Measurements from ENCODE around the gene GPR63. TPM values are rescaled to one million over a fixed set of nuclear protein-coding genes. Genes with fewer than 3 reads are reported as not detected.

Gene GPR63
- total and polyA plus RNA-seq, 4 experiments from 2014 or later, result 0.10 to 1.9 (median 1.0) TPM

- Histone ChIP-seq H3K27ac (ENCODE audit: low read depth, low read length) (no peak overlapping the region), H3K9me3 (ENCODE audit: control insufficient read depth in 1 of 2, low read length in 2 of 2) (no peaks in the 10 kb centered on the region), H3K27me3 (ENCODE audit: insufficient read depth, low read length) (no peaks in the 10 kb centered on the region), H3K4me1 (ENCODE audit: insufficient read depth, low read length) (no peaks in the 10 kb centered on the region), H3K36me3 (ENCODE audit: insufficient read depth, low read length) (no peaks in the 10 kb centered on the region), H3K4me3 (ENCODE audit: low read length in 2 of 2) (no peak overlapping the region)
- Mint-ChIP-seq H3K4me1 (peaks cover 0 to 7% (median 6%) of the 10 kb centered on the region in 4 donors), H3K27ac (no peak overlapping the region), H3K27me3 (no peaks in the 10 kb centered on the region), H3K4me3 (no peak overlapping the region), H3K9me3 (peaks cover 0 to 2% (median 0%) of the 10 kb centered on the region in 8 donors), H3K36me3 (no peaks in the 10 kb centered on the region)
- intact Hi-C loops (cut with micrococcal nuclease), result no loop called here
- ChIA-PET CTCF (ENCODE audit: partially characterized antibody) (no interaction called here), POLR2A (ENCODE audit: partially characterized antibody) (no interaction called here)
- DNase-seq, result no peak
These were observed 26.1 kb downstream of the GPR63 start for GRCh38 chr6:96811136-96811535.

GRCh38 chr6:96809119-96809518, 28.2 kb downstream of the GPR63 start:
- intact Hi-C loops (cut with micrococcal nuclease), result no loop called here
- Mint-ChIP-seq H3K27ac (peak overlapping the region in 2 of 7 donors; percentile 2 to 9), H3K4me1 (peaks cover 0 to 7% (median 6%) of the 10 kb centered on the region in 4 donors), H3K4me3 (no peak overlapping the region), H3K9me3 (peaks cover 0 to 2% (median 0%) of the 10 kb centered on the region in 8 donors), H3K27me3 (peaks cover 0 to 1% of the 10 kb centered on the region in 2 donors), H3K36me3 (no peaks in the 10 kb centered on the region)
- no peak for DNase-seq
- CTCF ChIA-PET (ENCODE audit: partially characterized antibody), result no interaction called here
- Histone ChIP-seq H3K4me1 (ENCODE audit: insufficient read depth, low read length) (no peaks in the 10 kb centered on the region), H3K27ac (ENCODE audit: low read depth, low read length) (no peak overlapping the region), H3K4me3 (ENCODE audit: low read length in 2 of 2) (no peak overlapping the region), H3K27me3 (ENCODE audit: insufficient read depth, low read length) (no peaks in the 10 kb centered on the region), H3K36me3 (ENCODE audit: insufficient read depth, low read length) (no peaks in the 10 kb centered on the region), H3K9me3 (ENCODE audit: control insufficient read depth in 1 of 2, low read length in 2 of 2) (no peaks in the 10 kb centered on the region)
- POLR2A ChIA-PET (ENCODE audit: partially characterized antibody), result no interaction called here

GRCh38 chr6:96803106-96803481, 34.2 kb downstream of the GPR63 start:
- H3K27me3 Mint-ChIP-seq, result peaks cover 0 to 1% of the 10 kb centered on the region in 2 donors
- intact Hi-C loops (cut with micrococcal nuclease), result no loop called here
- H3K9me3 Mint-ChIP-seq, result no peaks in the 10 kb centered on the region
- Histone ChIP-seq H3K27ac (ENCODE audit: low read depth, low read length) (no peak overlapping the region), H3K36me3 (ENCODE audit: insufficient read depth, low read length) (no peaks in the 10 kb centered on the region), H3K9me3 (ENCODE audit: control insufficient read depth in 1 of 2, low read length in 2 of 2) (no peaks in the 10 kb centered on the region), H3K27me3 (ENCODE audit: insufficient read depth, low read length) (no peaks in the 10 kb centered on the region), H3K4me3 (ENCODE audit: low read length in 2 of 2) (no peak overlapping the region), H3K4me1 (ENCODE audit: insufficient read depth, low read length) (no peaks in the 10 kb centered on the region)
- no peaks in the 10 kb centered on the region for H3K4me1 Mint-ChIP-seq
- no peak overlapping the region for H3K27ac Mint-ChIP-seq
- no peak overlapping the region for H3K4me3 Mint-ChIP-seq
- ChIA-PET POLR2A (ENCODE audit: partially characterized antibody) (no interaction called here), CTCF (ENCODE audit: partially characterized antibody) (no interaction called here)
- DNase-seq, result no peak
- no peaks in the 10 kb centered on the region for H3K36me3 Mint-ChIP-seq

- Histone ChIP-seq H3K9me3 (ENCODE audit: control insufficient read depth in 1 of 2, low read length in 2 of 2) (no peaks in the 10 kb centered on the region), H3K4me3 (ENCODE audit: low read length in 2 of 2) (no peak overlapping the region), H3K4me1 (ENCODE audit: insufficient read depth, low read length) (no peaks in the 10 kb centered on the region), H3K36me3 (ENCODE audit: insufficient read depth, low read length) (no peaks in the 10 kb centered on the region), H3K27ac (ENCODE audit: low read depth, low read length) (no peak overlapping the region), H3K27me3 (ENCODE audit: insufficient read depth, low read length) (no peaks in the 10 kb centered on the region)
- Mint-ChIP-seq H3K36me3 (no peaks in the 10 kb centered on the region), H3K4me3 (no peak overlapping the region), H3K9me3 (no peaks in the 10 kb centered on the region), H3K4me1 (no peaks in the 10 kb centered on the region), H3K27me3 (no peaks in the 10 kb centered on the region), H3K27ac (no peak overlapping the region)
- ChIA-PET CTCF (ENCODE audit: partially characterized antibody) (no interaction called here), POLR2A (ENCODE audit: partially characterized antibody) (no interaction called here)
- intact Hi-C loops (cut with micrococcal nuclease), result no loop called here
- no peak for DNase-seq
These were observed 41.8 kb downstream of the GPR63 start for GRCh38 chr6:96795481-96795880.

- ChIA-PET CTCF (ENCODE audit: partially characterized antibody) (no interaction called here), POLR2A (ENCODE audit: partially characterized antibody) (no interaction called here)
- intact Hi-C loops (cut with micrococcal nuclease), result no loop called here
- Mint-ChIP-seq H3K27ac (no peak overlapping the region), H3K4me1 (no peaks in the 10 kb centered on the region), H3K27me3 (no peaks in the 10 kb centered on the region), H3K36me3 (no peaks in the 10 kb centered on the region), H3K9me3 (peaks cover 0 to 1% (median 0%) of the 10 kb centered on the region in 8 donors), H3K4me3 (no peak overlapping the region)
- H3K4me3 ChIP-seq (ENCODE audit: low read length in 2 of 2), result no peak overlapping the region
- no peaks in the 10 kb centered on the region for H3K4me1 ChIP-seq (ENCODE audit: insufficient read depth, low read length)
- H3K36me3 ChIP-seq (ENCODE audit: insufficient read depth, low read length), result no peaks in the 10 kb centered on the region
- no peak for DNase-seq
- H3K9me3 ChIP-seq (ENCODE audit: control insufficient read depth in 1 of 2, low read length in 2 of 2), result no peaks in the 10 kb centered on the region
- H3K27ac ChIP-seq (ENCODE audit: low read depth, low read length), result no peak overlapping the region
- no peaks in the 10 kb centered on the region for H3K27me3 ChIP-seq (ENCODE audit: insufficient read depth, low read length)
These were observed 42.3 kb downstream of the GPR63 start for GRCh38 chr6:96794980-96795379.

DNA sequence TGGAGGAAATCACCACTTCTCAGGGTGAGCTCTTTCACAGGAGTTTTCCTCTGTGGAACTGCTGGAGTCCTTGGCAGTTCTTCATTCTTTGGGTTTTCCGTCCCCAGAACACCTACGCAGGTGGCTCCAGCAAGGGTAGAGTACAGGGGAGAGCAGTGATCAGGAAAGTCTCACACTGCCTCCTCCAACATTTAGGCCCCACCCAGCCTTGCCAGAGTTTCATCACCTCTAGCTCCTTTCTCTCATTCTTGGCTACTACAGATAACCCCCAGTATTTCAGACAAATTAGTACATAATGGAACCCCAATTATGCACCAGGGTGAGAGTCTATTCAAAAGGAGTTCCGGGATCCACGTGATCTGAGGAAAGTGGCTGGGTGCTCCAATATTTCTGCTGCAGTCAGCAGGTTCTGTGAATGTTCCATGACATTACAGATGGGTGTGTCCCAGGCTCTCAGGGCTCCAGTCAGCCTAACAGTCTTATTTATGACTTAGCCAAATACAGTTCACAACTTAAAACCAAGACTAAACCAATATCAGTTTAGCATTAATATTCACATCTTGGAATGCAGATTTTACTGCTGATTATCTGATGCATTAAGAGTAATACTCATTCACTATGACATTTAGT, 44.6 kb downstream of the GPR63 start:
- no peaks in the 10 kb centered on the region for H3K36me3 ChIP-seq (ENCODE audit: insufficient read depth, low read length)
- intact Hi-C loops (cut with micrococcal nuclease), result no loop called here
- ChIA-PET CTCF (ENCODE audit: partially characterized antibody) (no interaction called here), POLR2A (ENCODE audit: partially characterized antibody) (no interaction called here)
- H3K4me3 ChIP-seq (ENCODE audit: low read length in 2 of 2), result no peak overlapping the region
- Mint-ChIP-seq H3K27me3 (peaks cover 0 to 1% of the 10 kb centered on the region in 2 donors), H3K4me3 (no peak overlapping the region), H3K27ac (no peak overlapping the region), H3K36me3 (no peaks in the 10 kb centered on the region), H3K4me1 (no peaks in the 10 kb centered on the region), H3K9me3 (peaks cover 0 to 1% (median 0%) of the 10 kb centered on the region in 8 donors)
- DNase-seq, result no peak
- no peaks in the 10 kb centered on the region for H3K4me1 ChIP-seq (ENCODE audit: insufficient read depth, low read length)
- no peaks in the 10 kb centered on the region for H3K27me3 ChIP-seq (ENCODE audit: insufficient read depth, low read length)
- H3K9me3 ChIP-seq (ENCODE audit: control insufficient read depth in 1 of 2, low read length in 2 of 2), result no peaks in the 10 kb centered on the region
- no peak overlapping the region for H3K27ac ChIP-seq (ENCODE audit: low read depth, low read length)

GRCh38 chr6:96789871-96790270, 47.4 kb downstream of the GPR63 start:
- no peak for DNase-seq
- Histone ChIP-seq H3K4me3 (ENCODE audit: low read length in 2 of 2) (no peak overlapping the region), H3K27me3 (ENCODE audit: insufficient read depth, low read length) (no peaks in the 10 kb centered on the region), H3K9me3 (ENCODE audit: control insufficient read depth in 1 of 2, low read length in 2 of 2) (no peaks in the 10 kb centered on the region), H3K27ac (ENCODE audit: low read depth, low read length) (no peak overlapping the region), H3K4me1 (ENCODE audit: insufficient read depth, low read length) (no peaks in the 10 kb centered on the region), H3K36me3 (ENCODE audit: insufficient read depth, low read length) (no peaks in the 10 kb centered on the region)
- Mint-ChIP-seq H3K27ac (no peak overlapping the region), H3K36me3 (no peaks in the 10 kb centered on the region), H3K27me3 (peaks cover 0 to 1% of the 10 kb centered on the region in 2 donors), H3K4me1 (no peaks in the 10 kb centered on the region), H3K4me3 (no peak overlapping the region), H3K9me3 (peaks cover 0 to 1% (median 0%) of the 10 kb centered on the region in 8 donors)
- POLR2A ChIA-PET (ENCODE audit: partially characterized antibody), result no interaction called here
- CTCF ChIA-PET (ENCODE audit: partially characterized antibody), result no interaction called here
- intact Hi-C loops (cut with micrococcal nuclease), result no loop called here

Measured in CD4-positive, alpha-beta memory T cell (primary cell).